Stimulated activated CD8-positive, alpha-beta memory T cell treated with anti-CD3 and anti-CD28 coated beads, Interleukin-15, amount 100 ng/mL, for 1 hour (primary cell): ENCODE results near the gene RABIF.
"Not testable (repeated sequence)": the region's sequence is repeated elsewhere in the genome, so short reads cannot be mapped to it uniquely, and the experiment has no call there.

ENCODE experiments used
- DNase-seq: peaks from one replicate; pipeline ENCODE4 v3.0.0-alpha.2; 2020; ENCODE audit warnings: low read depth

RABIF gene

DNA sequence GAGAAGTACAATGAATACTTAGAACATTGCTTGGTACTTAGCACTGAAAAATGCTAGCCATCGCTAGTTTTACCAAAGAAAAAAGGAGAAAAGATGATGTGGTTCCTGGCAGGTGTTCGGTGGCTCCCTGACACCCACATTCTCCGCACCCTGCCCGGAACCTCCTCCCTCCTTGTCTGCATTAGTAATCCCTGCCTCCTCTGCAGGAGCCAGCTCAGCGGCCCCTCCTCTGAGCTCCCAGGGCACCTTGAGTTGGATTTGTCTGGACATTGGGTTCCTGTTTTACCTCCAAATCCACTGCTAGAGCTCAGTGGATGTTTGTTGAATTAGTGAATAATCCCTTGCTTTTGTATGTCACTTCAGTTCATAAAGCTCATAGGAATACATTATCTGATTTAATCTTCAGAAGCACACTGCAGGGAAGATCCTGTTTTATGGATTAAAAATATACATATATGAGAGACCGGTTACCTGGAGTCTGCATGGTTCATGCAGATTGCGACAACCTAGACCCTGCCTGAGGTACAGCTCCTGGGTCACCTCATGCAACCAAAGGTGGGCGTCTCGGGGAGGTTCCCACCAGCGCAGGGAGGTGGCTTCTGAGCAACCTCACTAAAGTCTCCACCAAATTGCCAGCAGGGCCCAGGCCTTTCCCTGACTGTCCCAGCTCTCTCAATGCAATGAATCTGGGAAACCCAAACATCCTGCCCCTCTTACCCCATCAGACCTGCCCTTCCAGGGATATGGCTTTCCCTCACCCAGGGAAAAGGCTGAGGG is 54.0 kb downstream of the RABIF start:
- DNase-seq = no peak

DNA sequence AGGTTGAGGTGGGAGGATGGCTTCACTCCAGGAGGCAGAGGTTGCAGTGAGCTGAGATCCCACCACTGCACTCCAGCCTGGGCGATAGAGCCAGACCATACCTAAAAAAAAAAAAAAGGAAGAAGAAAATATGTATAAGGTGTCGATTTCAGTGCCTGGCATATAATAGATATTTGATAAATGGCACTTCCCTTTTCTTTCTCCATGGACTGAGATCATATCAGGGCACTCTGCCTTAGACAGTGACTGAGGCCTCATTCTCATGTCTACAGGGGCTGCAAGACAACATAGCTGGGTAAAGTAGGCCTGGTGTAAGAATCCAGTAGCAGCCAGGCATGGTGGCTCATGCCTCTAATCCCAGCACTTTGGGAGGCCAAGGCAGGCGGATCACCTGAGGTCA is 57.0 kb downstream of the RABIF start:
- no peak for DNase-seq

DNA sequence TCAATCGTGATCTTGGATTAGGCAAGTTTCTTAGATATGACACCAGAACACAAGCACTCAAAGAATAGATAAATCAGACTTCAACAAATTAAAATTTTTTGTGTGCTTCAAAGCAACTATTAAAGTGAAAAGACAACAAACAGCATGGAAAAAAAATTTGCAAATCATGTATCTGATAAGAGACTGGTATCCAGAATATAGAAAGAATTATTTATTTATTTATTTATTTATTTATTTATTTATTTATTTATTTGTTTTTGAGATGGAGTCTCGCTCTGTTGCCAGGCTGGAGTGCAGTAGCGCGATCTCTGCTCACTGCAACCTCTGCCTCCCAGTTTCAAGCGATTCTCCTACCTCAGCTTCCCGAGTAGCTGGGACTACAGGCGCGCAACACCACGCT is 59.7 kb downstream of the RABIF start:
- DNase-seq = not testable (repeated sequence)
